HepG2 (cell line): Measurements from ENCODE around the gene CORO1C. TPM values are rescaled to one million over a fixed set of nuclear protein-coding genes. Genes with fewer than 3 reads are reported as not detected.

Source experiments
- ATF1 ChIP-seq: IDR thresholded peaks from 2 replicates; pipeline ENCODE4 v1.6.1; 2016; ENCODE audit warnings: mild to moderate bottlenecking, control low read depth
- EP300 ChIP-seq, 3 experiments: sonication (generic) in 1 of 3; formaldehyde crosslinking in 1 of 3; IDR thresholded peaks; 2 replicates each; pipeline versions ENCODE4 v1.5.1 to v1.6.1; 2011 to 2020; ENCODE audit warnings: low read depth in 2 of 3, low read length in 2 of 3, borderline replicate concordance in 1 of 3, improper control_type of control experiment in 1 of 3, mild to moderate bottlenecking in 1 of 3, missing genetic modification reagents in 1 of 3, moderate library complexity in 1 of 3
- HOXA7 ChIP-seq: sonication (generic); formaldehyde crosslinking; IDR thresholded peaks from 2 replicates; pipeline ENCODE4 v1.8.1; 2022; ENCODE audit warnings: mild to moderate bottlenecking, missing genetic modification reagents, moderate library complexity
- JARID2 ChIP-seq: sonication (generic); formaldehyde crosslinking; IDR thresholded peaks from 2 replicates; pipeline ENCODE4 v1.8.1; 2023; ENCODE audit warnings: missing genetic modification reagents, inconsistent platforms; ENCODE audit not compliant: insufficient replicate concordance
- KDM5A ChIP-seq: fragments of 200-600 bp; sonication (generic); IDR thresholded peaks from 2 replicates; pipeline ENCODE4 v1.7.0; 2018; ENCODE audit warnings: antibody characterized with exemption, mild to moderate bottlenecking, low read length, borderline replicate concordance
- MXD4 ChIP-seq: IDR thresholded peaks from 2 replicates; pipeline ENCODE4 v1.6.1; 2016; ENCODE audit warnings: mild to moderate bottlenecking, missing biosample characterization, missing genetic modification reagents
- NPAS2 ChIP-seq: sonication (generic); formaldehyde crosslinking; IDR thresholded peaks from 2 replicates; pipeline ENCODE4 v1.8.0; 2022; ENCODE audit warnings: mild to moderate bottlenecking, missing genetic modification reagents, borderline replicate concordance
- NRL ChIP-seq: sonication (generic); formaldehyde crosslinking; IDR thresholded peaks from 2 replicates; pipeline ENCODE4 v1.5.0; 2020; ENCODE audit warnings: missing genetic modification reagents, mild to moderate bottlenecking, moderate library complexity, borderline replicate concordance
- PHF5A ChIP-seq: IDR thresholded peaks from one replicate; pipeline ENCODE4 v1.6.1; 2018; ENCODE audit warnings: low read depth, missing genetic modification reagents; ENCODE audit not compliant: unreplicated experiment
- PLSCR1 ChIP-seq: sonication (generic); formaldehyde crosslinking; IDR thresholded peaks from 2 replicates; pipeline ENCODE4 v1.5.0; 2020; ENCODE audit warnings: missing genetic modification reagents, mild to moderate bottlenecking, borderline replicate concordance
- SRF ChIP-seq: IDR thresholded peaks from 2 replicates; pipeline ENCODE4 v1.6.1; 2011; ENCODE audit warnings: mild to moderate bottlenecking, low read depth, low read length, moderate library complexity
- STAT6 ChIP-seq: sonication (generic); formaldehyde crosslinking; IDR thresholded peaks from 2 replicates; pipeline ENCODE4 v1.4.0; 2020; ENCODE audit warnings: missing genetic modification reagents, mild to moderate bottlenecking, borderline replicate concordance
- ZBTB40 ChIP-seq, 2 experiments: fragments of 450-650 bp in 1 of 2; sonication (generic) in 1 of 2; formaldehyde crosslinking in 1 of 2; IDR thresholded peaks; 2 replicates each; pipeline versions ENCODE4 v1.6.1 to v1.8.0; 2016 to 2022; ENCODE audit warnings: antibody characterized with exemption in 1 of 2, mild to moderate bottlenecking in 1 of 2, missing genetic modification reagents in 1 of 2
- ZFP82 ChIP-seq: sonication (generic); formaldehyde crosslinking; IDR thresholded peaks from 2 replicates; pipeline ENCODE4 v1.5.1; 2020; ENCODE audit warnings: mild to moderate bottlenecking, missing genetic modification reagents, borderline replicate concordance
- ZNF720 ChIP-seq: sonication (generic); formaldehyde crosslinking; IDR thresholded peaks from 2 replicates; pipeline ENCODE4 v1.4.0; 2020; ENCODE audit warnings: missing genetic modification reagents
- polyA plus RNA-seq, 8 experiments: library from polyadenylated mRNA; depleted of rRNA in 3 of 8; stranded (reverse) in 7 of 8; unstranded in 1 of 8; fragments of >200 nt; fragmentation: Illumina TruSeq in 4 of 8; extraction: Trizol in 4 of 8; gene quantifications; 2 replicates each; pipeline versions ENCODE4 v1.2.1 to v1.2.3, GENCODE V29; 2011 to 2016; ENCODE audit warnings: low read depth in 4 of 8, missing spikeins in 1 of 8, mixed read lengths in 1 of 8; ENCODE audit not compliant: insufficient read depth in 1 of 8
- total RNA-seq, 5 experiments: library from RNA; depleted of rRNA; stranded (reverse); fragments of >200 nt; fragmentation: Illumina TruSeq; extraction: Trizol; gene quantifications; 2 replicates each; pipeline ENCODE4 v1.2.3, GENCODE V29; 2016; ENCODE audit warnings: low read depth in 1 of 5

The CORO1C gene
- total and polyA plus RNA-seq, 2 of the 13 experiments (the other 11 are each of a cell fraction or from before 2014, with no cell fraction given), result 73.7 to 131 TPM

GRCh38 chr12:108620236-108620879 is 111.0 kb downstream of the CORO1C start (continued):
- TF ChIP-seq ZFP82 (CRISPR knock-in tag) (no peak), JARID2 (CRISPR knock-in tag) (no peak), STAT6 (CRISPR knock-in tag) (no peak), EP300 (IDR thresholded peaks at IDR 0.05; ENCODE audit: low read depth in 2 of 2, low read length in 2 of 2) (peak in 1 of 2 experiments; percentile 33; a peak in 1 of 4 replicates), EP300 (CRISPR knock-in tag; IDR thresholded peaks at IDR 0.05; ENCODE audit: borderline replicate concordance) (peak; percentile 8; the same call in 1 of the 2 replicates), MXD4 (CRISPR knock-in tag) (no peak), PHF5A (CRISPR knock-in tag) (no peak), ATF1 (CRISPR knock-in tag) (peak; percentile 21; the same call in 1 of the 2 replicates), ZBTB40 (IDR thresholded peaks at IDR 0.05) (peak; percentile 99), ZBTB40 (CRISPR knock-in tag; IDR thresholded peaks at IDR 0.05) (peak; percentile 100), NRL (CRISPR knock-in tag) (no peak), NPAS2 (CRISPR knock-in tag) (no peak), ZNF720 (CRISPR knock-in tag) (no peak), KDM5A (no peak), HOXA7 (no peak), PLSCR1 (CRISPR knock-in tag) (no peak), SRF (peak; percentile 53; the same call in 1 of the 2 replicates)
